SU-DHL-6 (cell line): Measurements from ENCODE around the gene SRL.
A peak's percentile ranks its signal among the peaks of the same experiment; 100 is the strongest.

Experiments used
- H2AFZ ChIP-seq: fragments of 200-600 bp; sonication (generic); 2 replicates; pipeline ENCODE4 v1.6.1; 2014; ENCODE audit warnings: low read depth, mild to moderate bottlenecking, moderate library complexity, mixed read lengths, antibody characterized with exemption, low read length; ENCODE audit not compliant: severe bottlenecking
- H3F3A ChIP-seq: fragments of 200-600 bp; shearing (Covaris generic); 2 replicates; pipeline ENCODE4 v1.6.0; 2016; ENCODE audit warnings: antibody characterized with exemption, mild to moderate bottlenecking; ENCODE audit not compliant: insufficient read depth
- H3K27ac ChIP-seq: fragments of 200-600 bp; sonication (generic); 2 replicates; pipeline ENCODE4 v1.5.1; 2016; ENCODE audit warnings: low read depth, mild to moderate bottlenecking, low read length, moderate library complexity, mixed read lengths
- H3K27me3 ChIP-seq: fragments of 200-600 bp; sonication (generic), shearing (Covaris generic); 2 replicates; pipeline ENCODE4 v1.6.0; 2014; ENCODE audit warnings: mild to moderate bottlenecking, low read length
- H3K36me3 ChIP-seq: fragments of 200-600 bp; sonication (generic); 2 replicates; pipeline ENCODE4 v1.6.1; 2014; ENCODE audit warnings: mild to moderate bottlenecking, low read length, mixed read lengths
- H3K4me2 ChIP-seq: fragments of 300-600, 200-600 bp; shearing (Covaris generic), sonication (generic); 2 replicates; pipeline ENCODE4 v1.6.0; 2014; ENCODE audit warnings: low read length, low read depth, mild to moderate bottlenecking; ENCODE audit not compliant: poor library complexity, severe bottlenecking
- H3K4me3 ChIP-seq: fragments of 200-600 bp; sonication (generic); 2 replicates; pipeline ENCODE4 v1.5.1; 2014; ENCODE audit warnings: antibody characterized with exemption, low read length, mild to moderate bottlenecking, mixed read lengths; ENCODE audit not compliant: insufficient read depth, poor library complexity, severe bottlenecking
- H3K79me2 ChIP-seq: fragments of 200-600 bp; sonication (generic); 2 replicates; pipeline ENCODE4 v1.6.1; 2014; ENCODE audit warnings: mild to moderate bottlenecking, low read length, moderate library complexity; ENCODE audit not compliant: insufficient read depth
- H3K9ac ChIP-seq: fragments of 200-600 bp; sonication (generic); 2 replicates; pipeline ENCODE4 v1.7.0; 2014; ENCODE audit warnings: mild to moderate bottlenecking, low read length
- H3K9me2 ChIP-seq: fragments of 200-600 bp; sonication (generic); replicated peaks from 2 replicates; pipeline ENCODE4 v1.6.1; 2014; ENCODE audit warnings: low read length; ENCODE audit not compliant: insufficient read depth
- H3K9me3 ChIP-seq: fragments of 200-600 bp; sonication (generic); 2 replicates; pipeline ENCODE4 v1.6.1; 2014; ENCODE audit warnings: low read length, mixed read lengths; ENCODE audit not compliant: insufficient read depth
- H4K20me1 ChIP-seq: fragments of 200-600 bp; sonication (generic); 2 replicates; pipeline ENCODE4 v1.6.1; 2014; ENCODE audit warnings: low read depth, mild to moderate bottlenecking, antibody characterized with exemption, low read length, moderate library complexity, mixed read lengths
- EZH2phosphoT487 ChIP-seq: fragments of 200-600 bp; sonication (generic), shearing (Covaris generic); conservative IDR thresholded peaks from 2 replicates; pipeline ENCODE4 v1.6.1; 2018; ENCODE audit warnings: mild to moderate bottlenecking, antibody characterized with exemption, low read length, moderate library complexity, mixed read lengths
- TF ChIP-seq, protein P1 (sequence below): fragments of 200-600 bp; sonication (generic); IDR thresholded peaks from one replicate; pipeline ENCODE4 v1.5.1; 2017; ENCODE audit warnings: antibody characterized with exemption, mild to moderate bottlenecking, low read length, moderate library complexity; ENCODE audit not compliant: insufficient read depth, poor library complexity, severe bottlenecking

Gene SRL

DNA sequence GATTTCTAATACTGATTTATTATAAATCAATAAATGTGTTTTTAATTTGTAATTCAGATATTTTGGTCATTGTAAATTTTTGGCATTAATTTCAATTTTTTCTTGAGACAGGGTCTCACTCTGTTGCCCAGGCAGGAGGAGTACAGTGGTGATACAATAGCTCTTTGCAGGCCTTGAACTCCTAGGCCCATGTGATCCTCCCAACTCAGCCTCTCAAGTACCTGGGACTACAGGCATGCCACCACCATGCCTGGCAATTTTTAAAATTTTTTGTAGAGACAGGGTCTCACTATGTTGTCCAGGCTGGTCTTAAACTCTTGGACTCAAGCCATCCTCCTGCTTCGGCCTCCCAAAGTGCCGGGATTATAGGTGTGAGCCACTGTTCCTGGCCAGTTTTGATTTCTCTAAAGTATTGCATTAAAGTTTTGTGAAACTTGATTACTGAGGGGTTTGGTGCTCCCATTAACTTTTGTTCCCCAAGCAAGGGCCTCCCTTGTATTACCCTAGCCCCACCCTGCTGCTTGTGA lies 36.2 kb upstream of the SRL start:
- no peaks in the 10 kb centered on the region for H3K79me2 ChIP-seq
- H3K4me3 ChIP-seq: no peak overlapping the region
- no peak for TF ChIP-seq EZH2phosphoT487
- TF ChIP-seq, protein P1, sequence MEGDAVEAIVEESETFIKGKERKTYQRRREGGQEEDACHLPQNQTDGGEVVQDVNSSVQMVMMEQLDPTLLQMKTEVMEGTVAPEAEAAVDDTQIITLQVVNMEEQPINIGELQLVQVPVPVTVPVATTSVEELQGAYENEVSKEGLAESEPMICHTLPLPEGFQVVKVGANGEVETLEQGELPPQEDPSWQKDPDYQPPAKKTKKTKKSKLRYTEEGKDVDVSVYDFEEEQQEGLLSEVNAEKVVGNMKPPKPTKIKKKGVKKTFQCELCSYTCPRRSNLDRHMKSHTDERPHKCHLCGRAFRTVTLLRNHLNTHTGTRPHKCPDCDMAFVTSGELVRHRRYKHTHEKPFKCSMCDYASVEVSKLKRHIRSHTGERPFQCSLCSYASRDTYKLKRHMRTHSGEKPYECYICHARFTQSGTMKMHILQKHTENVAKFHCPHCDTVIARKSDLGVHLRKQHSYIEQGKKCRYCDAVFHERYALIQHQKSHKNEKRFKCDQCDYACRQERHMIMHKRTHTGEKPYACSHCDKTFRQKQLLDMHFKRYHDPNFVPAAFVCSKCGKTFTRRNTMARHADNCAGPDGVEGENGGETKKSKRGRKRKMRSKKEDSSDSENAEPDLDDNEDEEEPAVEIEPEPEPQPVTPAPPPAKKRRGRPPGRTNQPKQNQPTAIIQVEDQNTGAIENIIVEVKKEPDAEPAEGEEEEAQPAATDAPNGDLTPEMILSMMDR: no peak
- H3F3A ChIP-seq: peaks cover 4% of the 10 kb centered on the region; the same call in 1 of the 2 replicates
- H3K4me2 ChIP-seq: no peak overlapping the region
- H2AFZ ChIP-seq: no peak overlapping the region
- H3K9me2 ChIP-seq: no peaks in the 10 kb centered on the region
- H3K9ac ChIP-seq: no peak overlapping the region
- no peak overlapping the region for H3K27ac ChIP-seq
- no peaks in the 10 kb centered on the region for H3K36me3 ChIP-seq
- no peaks in the 10 kb centered on the region for H3K9me3 ChIP-seq
- H3K27me3 ChIP-seq: no peaks in the 10 kb centered on the region
- H4K20me1 ChIP-seq: no peaks in the 10 kb centered on the region

DNA sequence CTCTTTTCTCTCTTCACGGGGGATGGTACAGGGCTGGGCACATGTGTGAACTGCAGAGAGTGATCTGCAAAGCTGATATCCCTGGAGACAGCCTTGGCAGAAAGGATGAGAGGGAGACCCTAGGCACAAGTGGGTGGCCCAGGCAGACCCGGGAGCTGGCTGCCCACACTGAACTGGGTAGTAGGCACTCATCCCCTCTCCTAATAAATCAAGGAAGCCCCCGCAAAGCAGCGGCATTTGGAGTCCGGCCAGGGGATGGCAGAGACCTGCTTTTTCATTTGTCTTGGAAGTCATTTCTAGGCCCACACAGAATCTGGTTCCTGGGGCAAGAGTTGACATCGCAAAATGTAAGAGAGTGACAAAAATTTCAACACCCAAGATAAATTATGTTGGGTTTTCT lies 34.0 kb upstream of the SRL start:
- no peaks in the 10 kb centered on the region for H4K20me1 ChIP-seq
- TF ChIP-seq, protein P1: no peak
- no peak for TF ChIP-seq EZH2phosphoT487
- H3F3A ChIP-seq: peaks cover 5% of the 10 kb centered on the region
- H3K9me3 ChIP-seq: no peaks in the 10 kb centered on the region
- H3K4me2 ChIP-seq: no peak overlapping the region
- H2AFZ ChIP-seq: no peak overlapping the region
- no peaks in the 10 kb centered on the region for H3K36me3 ChIP-seq
- H3K4me3 ChIP-seq: no peak overlapping the region
- H3K9ac ChIP-seq: no peak overlapping the region
- H3K9me2 ChIP-seq: no peaks in the 10 kb centered on the region
- H3K27ac ChIP-seq: no peak overlapping the region
- H3K79me2 ChIP-seq: peaks cover 8% of the 10 kb centered on the region
- H3K27me3 ChIP-seq: no peaks in the 10 kb centered on the region

DNA sequence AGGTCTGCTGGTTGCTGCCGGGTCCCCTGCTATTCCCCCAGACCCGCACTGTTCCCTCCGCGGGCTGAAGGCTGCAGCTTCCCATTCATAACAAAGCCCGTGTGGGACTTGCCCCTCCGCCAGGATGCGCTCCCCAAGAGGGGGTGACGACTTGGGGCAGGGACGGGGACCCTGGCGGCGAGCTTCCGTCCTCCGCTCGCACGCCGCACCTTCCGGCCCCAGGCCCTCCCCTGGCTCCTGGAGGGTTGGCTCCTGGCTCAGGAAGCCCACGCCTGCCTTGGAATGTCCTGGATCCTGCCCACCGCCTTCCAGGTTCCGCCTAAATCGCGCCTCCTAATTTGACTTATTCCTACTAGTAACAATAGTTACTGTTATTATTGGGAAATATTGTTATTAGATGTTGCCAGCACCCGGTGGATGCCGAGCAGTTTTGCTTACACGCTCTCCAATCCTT lies 32.0 kb upstream of the SRL start:
- peak overlapping the region; percentile 87 for H3K4me2 ChIP-seq
- no peaks in the 10 kb centered on the region for H3K27me3 ChIP-seq
- H3K9me3 ChIP-seq: no peaks in the 10 kb centered on the region
- H3K27ac ChIP-seq: peak overlapping the region; percentile 80
- H3K36me3 ChIP-seq: no peaks in the 10 kb centered on the region
- TF ChIP-seq EZH2phosphoT487: no peak
- TF ChIP-seq, protein P1: no peak
- H2AFZ ChIP-seq: peak overlapping the region; percentile 66
- H3K9me2 ChIP-seq: no peaks in the 10 kb centered on the region
- peaks cover 26% of the 10 kb centered on the region for H3K79me2 ChIP-seq
- H4K20me1 ChIP-seq: no peaks in the 10 kb centered on the region
- H3K4me3 ChIP-seq: peak overlapping the region; percentile 95
- peaks cover 8% of the 10 kb centered on the region for H3F3A ChIP-seq
- H3K9ac ChIP-seq: peak overlapping the region; percentile 78
